ENCODE measurements around the gene MISP3. TPM values are rescaled to one million over a fixed set of nuclear protein-coding genes. Genes with fewer than 3 reads are reported as not detected.

Gene MISP3
- total and polyA plus RNA-seq, 10 donors, result 1.5 to 8.0 (median 2.0) TPM

GRCh38 chr19:14073925-14074838 is 1.6 kb downstream of the MISP3 start:
- intact Hi-C loops (cut with DNase I; ENCODE audit: low total_unique reads), result loop anchor here (5.0 kb wide), 1 partner anchor 192 kb away; no protein-coding TSS in a partner anchor
- peaks cover 0 to 29% (median 0%) of the 10 kb centered on the region in 7 donors for H3K27me3 ChIP-seq (replicated peaks in 1 of 7)
- TF ChIP-seq POLR2A (IDR thresholded peaks at IDR 0.05) (no peak), CTCF (IDR thresholded peaks at IDR 0.05 in 8 of 11, conservative IDR thresholded peaks at IDR 0.05 in 3 of 11) (no peak), POLR2AphosphoS5 (IDR thresholded peaks at IDR 0.05) (no peak)
- peaks cover 31 to 71% (median 50%) of the 10 kb centered on the region in 6 donors for H3K4me1 ChIP-seq
- H3K9me3 ChIP-seq, result no peaks in the 10 kb centered on the region
- H3K4me3 ChIP-seq, result peak overlapping the region; percentile 54 to 75 (median 60)
- no peaks in the 10 kb centered on the region for H3K36me3 ChIP-seq
- 1 to 3% (median 2%) methylated on average over 35 to 44 of the region's 44 CpGs for WGBS, 5 donors
- H3K27ac ChIP-seq, result peak overlapping the region; percentile 49 to 92 (median 89)
- DNase-seq, result peak; percentile 84

- no peak overlapping the region for H3K4me3 ChIP-seq
- H3K36me3 ChIP-seq, result no peaks in the 10 kb centered on the region
- H3K27ac ChIP-seq, result peak overlapping the region in 4 of 8 donors; percentile 49 to 90 (median 56)
- intact Hi-C loops (cut with DNase I; ENCODE audit: low total_unique reads), result no loop called here
- no peak for DNase-seq
- H3K9me3 ChIP-seq, result no peaks in the 10 kb centered on the region
- peaks cover 26 to 89% (median 55%) of the 10 kb centered on the region in 6 donors for H3K4me1 ChIP-seq
- no peak for TF ChIP-seq POLR2AphosphoS5 (IDR thresholded peaks at IDR 0.05)
- TF ChIP-seq POLR2A (IDR thresholded peaks at IDR 0.05), result no peak
- no peak for TF ChIP-seq CTCF (IDR thresholded peaks at IDR 0.05 in 8 of 11, conservative IDR thresholded peaks at IDR 0.05 in 3 of 11)
- 34 to 57% (median 44%) methylated on average over 2 of the region's 2 CpGs for WGBS, 5 donors
- peaks cover 0 to 10% (median 0%) of the 10 kb centered on the region in 7 donors for H3K27me3 ChIP-seq (replicated peaks in 1 of 7)
These were observed 5.8 kb downstream of the MISP3 start for GRCh38 chr19:14078411-14078810.

GRCh38 chr19:14080887-14081796 is 8.6 kb downstream of the MISP3 start:
- TF ChIP-seq CTCF (IDR thresholded peaks at IDR 0.05 in 8 of 11, conservative IDR thresholded peaks at IDR 0.05 in 3 of 11) (peak in 3 of 11 experiments; percentile 7 to 44 (median 20)), POLR2A (IDR thresholded peaks at IDR 0.05) (peak in 1 of 3 donors; percentile 74), POLR2AphosphoS5 (IDR thresholded peaks at IDR 0.05) (peak; percentile 91 to 93 (median 92))
- peak; percentile 97 for DNase-seq
- Histone ChIP-seq H3K4me3 (peak overlapping the region; percentile 66 to 77 (median 70)), H3K27ac (peak overlapping the region; percentile 85 to 96 (median 92)), H3K27me3 (replicated peaks in 1 of 7) (no peaks in the 10 kb centered on the region), H3K36me3 (peaks cover 0 to 4% (median 0%) of the 10 kb centered on the region in 6 donors), H3K9me3 (no peaks in the 10 kb centered on the region), H3K4me1 (peaks cover 7 to 66% (median 32%) of the 10 kb centered on the region in 6 donors)
- intact Hi-C loops (cut with DNase I; ENCODE audit: low total_unique reads), result loop anchor here (10.0 kb wide), 1 partner anchor 54 kb away; the partner anchor contains the start of gene ASF1B
- 0 to 1% (median 0%) methylated on average over 49 to 50 of the region's 50 CpGs for WGBS, 5 donors

All from spleen (tissue), 11 donors.